HG03558 (cell line): Measurements from ENCODE around the gene C9orf153.
"Not testable (repeated sequence)": the region's sequence is repeated elsewhere in the genome, so short reads cannot be mapped to it uniquely, and the experiment has no call there.

Experiments used
- ATAC-seq: cut with Tn5 transposase; IDR thresholded peaks from one replicate; pipeline ENCODE4 v1.9.1; 2021; ENCODE audit warnings: moderate number of reproducible peaks; ENCODE audit not compliant: unreplicated experiment; ENCODE audit errors: extremely low read depth

Gene C9orf153

GRCh38 chr9:86259557-86259956 lies at the start of gene C9orf153:
Gene C9orf153 (minus strand): TSS chr9:86259657. CDS start chr9:86229603, 30,054 bp downstream.
- no peak for ATAC-seq

GRCh38 chr9:86308687-86309086 lies 49.2 kb upstream of the C9orf153 start:
- ATAC-seq = no peak

GRCh38 chr9:86304236-86304730 lies 44.8 kb upstream of the C9orf153 start:
- no peak for ATAC-seq

- no peak for ATAC-seq
These were observed 44.0 kb upstream of the C9orf153 start for GRCh38 chr9:86303316-86303975.

- ATAC-seq = no peak
These were observed 42.2 kb upstream of the C9orf153 start for GRCh38 chr9:86301686-86302085.

- ATAC-seq = no peak
These were observed 41.2 kb upstream of the C9orf153 start for GRCh38 chr9:86300701-86301100.

- ATAC-seq = no peak
These were observed 39.4 kb upstream of the C9orf153 start for GRCh38 chr9:86298873-86299272.

GRCh38 chr9:86290341-86290740 lies 30.9 kb upstream of the C9orf153 start:
- ATAC-seq = not testable (repeated sequence)

GRCh38 chr9:86288499-86289198 lies 29.2 kb upstream of the C9orf153 start:
- no peak for ATAC-seq

- ATAC-seq = no peak
These were observed 27.6 kb upstream of the C9orf153 start for GRCh38 chr9:86287013-86287412.

GRCh38 chr9:86286278-86286677 lies 26.8 kb upstream of the C9orf153 start:
- ATAC-seq = no peak

GRCh38 chr9:86285261-86285660 lies 25.8 kb upstream of the C9orf153 start:
- no peak for ATAC-seq

- peak; percentile 12 for ATAC-seq
These were observed 23.6 kb upstream of the C9orf153 start for GRCh38 chr9:86282979-86283535.

GRCh38 chr9:86282077-86282978 lies 22.9 kb upstream of the C9orf153 start, which contains the start of gene ISCA1:
Gene ISCA1 (minus strand): TSS chr9:86282538. CDS start chr9:86282458, 80 bp downstream.
- ATAC-seq = peak; percentile 50

- no peak for ATAC-seq
These were observed 22.2 kb upstream of the C9orf153 start for GRCh38 chr9:86281593-86282076.

- no peak for ATAC-seq
These were observed 21.1 kb upstream of the C9orf153 start for GRCh38 chr9:86280580-86280979.

GRCh38 chr9:86279839-86280238 lies 20.4 kb upstream of the C9orf153 start:
- ATAC-seq = no peak

GRCh38 chr9:86277072-86277471 lies 17.6 kb upstream of the C9orf153 start:
- no peak for ATAC-seq

- no peak for ATAC-seq
These were observed 16.5 kb upstream of the C9orf153 start for GRCh38 chr9:86275962-86276361.
